HepG2 (cell line): ENCODE measurements around the gene PLPPR2. TPM values are rescaled to one million over a fixed set of nuclear protein-coding genes. Genes with fewer than 3 reads are reported as not detected.
A peak's percentile ranks its signal among the peaks of the same experiment; 100 is the strongest.

ENCODE experiments used
- AHR ChIP-seq: IDR thresholded peaks from 2 replicates; pipeline ENCODE4 v1.6.1; 2018; ENCODE audit warnings: missing genetic modification reagents, missing compliant biosample characterization
- EHMT2 ChIP-seq: fragments of 200-600 bp; sonication (generic); IDR thresholded peaks from 2 replicates; pipeline ENCODE4 v1.7.0; 2017; ENCODE audit warnings: antibody characterized with exemption, low read depth, low read length, borderline replicate concordance
- ETV5 ChIP-seq: IDR thresholded peaks from 2 replicates; pipeline ENCODE4 v1.6.1; 2018; ENCODE audit warnings: missing biosample characterization, missing genetic modification reagents, inconsistent platforms, borderline replicate concordance
- FIP1L1 ChIP-seq: fragments of 200-400 bp; formaldehyde crosslinking; IDR thresholded peaks from 2 replicates; pipeline ENCODE4 v1.6.1; 2018; ENCODE audit warnings: low read depth, mild to moderate bottlenecking, low read length, moderate library complexity, borderline replicate concordance; ENCODE audit not compliant: insufficient read depth
- HNRNPH1 ChIP-seq: fragments of 200-400 bp; formaldehyde crosslinking; optimal IDR thresholded peaks from 2 replicates; pipeline ENCODE3; 2017; ENCODE audit warnings: mild to moderate bottlenecking, low read depth, low read length
- HNRNPL ChIP-seq: fragments of 200-400 bp; formaldehyde crosslinking; IDR thresholded peaks from 2 replicates; pipeline ENCODE4 v1.6.1; 2017; ENCODE audit warnings: mild to moderate bottlenecking, low read depth, low read length
- HOXA9 ChIP-seq: sonication (generic); formaldehyde crosslinking; IDR thresholded peaks from 2 replicates; pipeline ENCODE4 v1.8.1; 2022; ENCODE audit warnings: missing genetic modification reagents, mild to moderate bottlenecking, moderate library complexity, borderline replicate concordance
- ISL2 ChIP-seq: sonication (generic); formaldehyde crosslinking; IDR thresholded peaks from 2 replicates; pipeline ENCODE4 v1.5.0; 2020; ENCODE audit warnings: missing genetic modification reagents
- MEIS2 ChIP-seq: sonication (generic); formaldehyde crosslinking; IDR thresholded peaks from 2 replicates; pipeline ENCODE4 v1.9.0; 2021; ENCODE audit warnings: mild to moderate bottlenecking, missing genetic modification reagents
- PHF21A ChIP-seq: sonication (generic); formaldehyde crosslinking; IDR thresholded peaks from 2 replicates; pipeline ENCODE4 v1.5.0; 2020; ENCODE audit warnings: mild to moderate bottlenecking, missing genetic modification reagents
- POLR2AphosphoS2 ChIP-seq: IDR thresholded peaks from 2 replicates; pipeline ENCODE4 v1.6.1; 2011; ENCODE audit warnings: low read depth, low read length, improper control_type of control experiment
- POLR2AphosphoS5 ChIP-seq: IDR thresholded peaks from 2 replicates; pipeline ENCODE4 v1.6.1; 2012; ENCODE audit warnings: low read depth, low read length
- PTBP1 ChIP-seq: fragments of 200-400 bp; formaldehyde crosslinking; IDR thresholded peaks from 2 replicates; pipeline ENCODE4 v1.6.1; 2018; ENCODE audit warnings: low read length, low read depth; ENCODE audit not compliant: poor library complexity, severe bottlenecking
- RBM22 ChIP-seq: fragments of 200-400 bp; formaldehyde crosslinking; optimal IDR thresholded peaks from 2 replicates; pipeline ENCODE3; 2017; ENCODE audit warnings: mild to moderate bottlenecking, low read length, moderate library complexity
- SNAPC2 ChIP-seq: sonication (generic); formaldehyde crosslinking; IDR thresholded peaks from 2 replicates; pipeline ENCODE4 v1.8.1; 2022; ENCODE audit warnings: mild to moderate bottlenecking, missing genetic modification reagents
- ZFY ChIP-seq: sonication (generic); formaldehyde crosslinking; IDR thresholded peaks from 2 replicates; pipeline ENCODE4 v1.4.0; 2020; ENCODE audit warnings: missing genetic modification reagents
- ZMYM3 ChIP-seq: sonication (generic); formaldehyde crosslinking; IDR thresholded peaks from 2 replicates; pipeline ENCODE4 v1.5.1; 2020; ENCODE audit warnings: mild to moderate bottlenecking, missing genetic modification reagents
- ZNF136 ChIP-seq: sonication (generic); formaldehyde crosslinking; IDR thresholded peaks from 2 replicates; pipeline ENCODE4 v1.8.1; 2022; ENCODE audit warnings: low read depth, mild to moderate bottlenecking, moderate library complexity, missing genetic modification reagents
- ZNF333 ChIP-seq: sonication (generic); formaldehyde crosslinking; IDR thresholded peaks from 2 replicates; pipeline ENCODE4 v1.4.0; 2020; ENCODE audit warnings: mild to moderate bottlenecking, missing genetic modification reagents, borderline replicate concordance
- ZSCAN21 ChIP-seq: sonication (generic); formaldehyde crosslinking; IDR thresholded peaks from 2 replicates; pipeline ENCODE4 v1.8.0; 2022; ENCODE audit warnings: mild to moderate bottlenecking, missing genetic modification reagents, moderate library complexity, borderline replicate concordance
- polyA plus RNA-seq, 8 experiments: library from polyadenylated mRNA; depleted of rRNA in 3 of 8; stranded (reverse) in 7 of 8; unstranded in 1 of 8; fragments of >200 nt; fragmentation: Illumina TruSeq in 4 of 8; extraction: Trizol in 4 of 8; gene quantifications; 2 replicates each; pipeline versions ENCODE4 v1.2.1 to v1.2.3, GENCODE V29; 2011 to 2016; ENCODE audit warnings: low read depth in 4 of 8, missing spikeins in 1 of 8, mixed read lengths in 1 of 8; ENCODE audit not compliant: insufficient read depth in 1 of 8
- total RNA-seq, 5 experiments: library from RNA; depleted of rRNA; stranded (reverse); fragments of >200 nt; fragmentation: Illumina TruSeq; extraction: Trizol; gene quantifications; 2 replicates each; pipeline ENCODE4 v1.2.3, GENCODE V29; 2016; ENCODE audit warnings: low read depth in 1 of 5
- TF ChIP-seq, protein P1 (sequence below): sonication (generic); formaldehyde crosslinking; IDR thresholded peaks from 2 replicates; pipeline ENCODE4 v1.9.0; 2022; ENCODE audit warnings: low read depth, missing genetic modification reagents
- TF ChIP-seq, protein P2 (sequence below), 2 experiments: fragments of 450-650 bp in 1 of 2; sonication (generic) in 1 of 2; formaldehyde crosslinking; IDR thresholded peaks; 2 replicates each; pipeline versions ENCODE4 v1.5.0 to v1.8.0; 2020 to 2022; ENCODE audit warnings: mild to moderate bottlenecking in 1 of 2, missing genetic modification reagents in 1 of 2
- TF ChIP-seq, protein P3 (sequence below): sonication (generic); formaldehyde crosslinking; conservative IDR thresholded peaks from 2 replicates; pipeline ENCODE4 v1.4.0; 2020; ENCODE audit warnings: missing genetic modification reagents

The PLPPR2 gene
- total and polyA plus RNA-seq, 2 of the 13 experiments (the other 11 are each of a cell fraction or from before 2014, with no cell fraction given): 1.5 to 2.1 TPM

DNA sequence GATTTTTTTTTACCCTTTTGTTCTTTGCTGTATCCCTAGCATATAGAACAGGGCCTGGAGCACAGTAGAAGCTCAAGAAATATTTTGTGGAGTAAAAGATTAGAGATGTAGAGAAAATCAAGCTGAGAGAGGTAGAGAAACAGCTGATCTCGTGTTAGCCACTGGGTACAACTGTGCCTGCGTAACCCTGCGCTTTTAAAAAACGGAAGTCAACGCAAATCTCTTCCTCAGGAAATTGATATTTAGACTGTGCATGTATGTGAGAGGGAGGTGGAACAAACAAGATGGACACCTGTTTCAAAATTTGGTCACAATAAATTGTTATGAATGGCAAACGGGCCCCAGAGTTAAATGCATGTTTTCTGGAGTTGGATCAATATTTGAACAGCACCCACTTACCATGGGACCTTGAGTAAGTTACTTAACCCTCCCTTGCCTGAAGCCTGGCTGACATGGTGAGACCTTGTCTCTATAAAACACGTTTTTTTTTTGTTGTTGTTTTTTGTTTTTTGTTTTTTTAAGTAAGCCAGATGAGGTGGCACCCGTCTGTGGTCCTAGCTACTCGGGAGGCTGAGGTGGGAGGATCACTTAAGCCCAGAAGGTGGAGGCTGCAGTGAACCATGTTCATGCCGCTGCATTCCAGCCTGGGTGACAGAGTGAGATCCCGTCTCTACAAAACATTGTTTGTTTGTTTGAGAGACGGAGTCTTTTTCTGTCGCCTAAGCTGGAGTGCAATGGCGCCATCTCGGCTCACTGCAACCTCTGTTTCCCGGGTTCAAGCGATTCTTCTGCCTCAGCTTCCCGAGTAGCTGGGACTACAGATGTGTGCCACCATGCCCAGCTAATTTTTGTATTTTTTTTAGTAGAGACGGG is 32.2 kb downstream of the PLPPR2 start (continued):
- TF ChIP-seq ISL2 (CRISPR knock-in tag) (0 out of 2 replicates have a peak, but pooled peaks have one; percentile 24), AHR (CRISPR knock-in tag) (no peak), RBM22 (no peak), POLR2AphosphoS2 (no peak), ETV5 (CRISPR knock-in tag) (0 out of 2 replicates have a peak, but pooled peaks have one; percentile 21), ZSCAN21 (CRISPR knock-in tag) (no peak), HNRNPH1 (no peak), HOXA9 (no peak), FIP1L1 (no peak), HNRNPL (no peak), ZMYM3 (CRISPR knock-in tag) (0 out of 2 replicates have a peak, but pooled peaks have one; percentile 11), PTBP1 (no peak), ZNF333 (CRISPR knock-in tag) (no peak), SNAPC2 (CRISPR knock-in tag) (no peak), MEIS2 (CRISPR knock-in tag) (no peak), POLR2AphosphoS5 (no peak), ZFY (CRISPR knock-in tag) (no peak), ZNF136 (CRISPR knock-in tag) (no peak), EHMT2 (no peak), PHF21A (CRISPR knock-in tag) (0 out of 2 replicates have a peak, but pooled peaks have one; percentile 41)
- TF ChIP-seq, protein P1, sequence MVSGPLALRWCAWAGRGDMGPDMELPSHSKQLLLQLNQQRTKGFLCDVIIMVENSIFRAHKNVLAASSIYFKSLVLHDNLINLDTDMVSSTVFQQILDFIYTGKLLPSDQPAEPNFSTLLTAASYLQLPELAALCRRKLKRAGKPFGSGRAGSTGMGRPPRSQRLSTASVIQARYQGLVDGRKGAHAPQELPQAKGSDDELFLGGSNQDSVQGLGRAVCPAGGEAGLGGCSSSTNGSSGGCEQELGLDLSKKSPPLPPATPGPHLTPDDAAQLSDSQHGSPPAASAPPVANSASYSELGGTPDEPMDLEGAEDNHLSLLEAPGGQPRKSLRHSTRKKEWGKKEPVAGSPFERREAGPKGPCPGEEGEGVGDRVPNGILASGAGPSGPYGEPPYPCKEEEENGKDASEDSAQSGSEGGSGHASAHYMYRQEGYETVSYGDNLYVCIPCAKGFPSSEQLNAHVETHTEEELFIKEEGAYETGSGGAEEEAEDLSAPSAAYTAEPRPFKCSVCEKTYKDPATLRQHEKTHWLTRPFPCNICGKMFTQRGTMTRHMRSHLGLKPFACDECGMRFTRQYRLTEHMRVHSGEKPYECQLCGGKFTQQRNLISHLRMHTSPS (CRISPR knock-in tag): no peak
- TF ChIP-seq, protein P2, sequence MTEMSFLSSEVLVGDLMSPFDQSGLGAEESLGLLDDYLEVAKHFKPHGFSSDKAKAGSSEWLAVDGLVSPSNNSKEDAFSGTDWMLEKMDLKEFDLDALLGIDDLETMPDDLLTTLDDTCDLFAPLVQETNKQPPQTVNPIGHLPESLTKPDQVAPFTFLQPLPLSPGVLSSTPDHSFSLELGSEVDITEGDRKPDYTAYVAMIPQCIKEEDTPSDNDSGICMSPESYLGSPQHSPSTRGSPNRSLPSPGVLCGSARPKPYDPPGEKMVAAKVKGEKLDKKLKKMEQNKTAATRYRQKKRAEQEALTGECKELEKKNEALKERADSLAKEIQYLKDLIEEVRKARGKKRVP (CRISPR knock-in tag; IDR thresholded peaks at IDR 0.05): no peak
- TF ChIP-seq, protein P3, sequence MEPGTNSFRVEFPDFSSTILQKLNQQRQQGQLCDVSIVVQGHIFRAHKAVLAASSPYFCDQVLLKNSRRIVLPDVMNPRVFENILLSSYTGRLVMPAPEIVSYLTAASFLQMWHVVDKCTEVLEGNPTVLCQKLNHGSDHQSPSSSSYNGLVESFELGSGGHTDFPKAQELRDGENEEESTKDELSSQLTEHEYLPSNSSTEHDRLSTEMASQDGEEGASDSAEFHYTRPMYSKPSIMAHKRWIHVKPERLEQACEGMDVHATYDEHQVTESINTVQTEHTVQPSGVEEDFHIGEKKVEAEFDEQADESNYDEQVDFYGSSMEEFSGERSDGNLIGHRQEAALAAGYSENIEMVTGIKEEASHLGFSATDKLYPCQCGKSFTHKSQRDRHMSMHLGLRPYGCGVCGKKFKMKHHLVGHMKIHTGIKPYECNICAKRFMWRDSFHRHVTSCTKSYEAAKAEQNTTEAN (CRISPR knock-in tag): no peak
